HepG2 (cell line): Measurements from ENCODE around the gene CYP19A1.

Experiments used
- CTCF ChIP-seq: sonication (generic); formaldehyde crosslinking; IDR thresholded peaks from 2 replicates; pipeline ENCODE4 v1.5.0; 2020; ENCODE audit warnings: mild to moderate bottlenecking, missing genetic modification reagents, moderate library complexity
- DPF2 ChIP-seq: sonication (generic); formaldehyde crosslinking; IDR thresholded peaks from 2 replicates; pipeline ENCODE4 v1.4.0; 2020; ENCODE audit warnings: mild to moderate bottlenecking, low read depth, missing genetic modification reagents, borderline replicate concordance
- EP300 ChIP-seq, 3 experiments: sonication (generic) in 1 of 3; formaldehyde crosslinking in 1 of 3; IDR thresholded peaks; 2 replicates each; pipeline versions ENCODE4 v1.5.1 to v1.6.1; 2011 to 2020; ENCODE audit warnings: low read depth in 2 of 3, low read length in 2 of 3, borderline replicate concordance in 1 of 3, improper control_type of control experiment in 1 of 3, mild to moderate bottlenecking in 1 of 3, missing genetic modification reagents in 1 of 3, moderate library complexity in 1 of 3
- EZH2 ChIP-seq: conservative IDR thresholded peaks from 2 replicates; pipeline ENCODE4 v1.6.1; 2012; ENCODE audit warnings: mild to moderate bottlenecking, low read depth, low read length, moderate library complexity
- GFI1 ChIP-seq: sonication (generic); formaldehyde crosslinking; IDR thresholded peaks from 2 replicates; pipeline ENCODE4 v1.5.0; 2020; ENCODE audit warnings: missing genetic modification reagents, mild to moderate bottlenecking, borderline replicate concordance
- POLR2G ChIP-seq: fragments of 200-400 bp; formaldehyde crosslinking; IDR thresholded peaks from 2 replicates; pipeline ENCODE4 v1.6.1; 2018; ENCODE audit warnings: mild to moderate bottlenecking, low read depth, low read length, moderate library complexity
- RNF219 ChIP-seq: sonication (generic); formaldehyde crosslinking; IDR thresholded peaks from 2 replicates; pipeline ENCODE4 v1.5.0; 2020; ENCODE audit warnings: mild to moderate bottlenecking, missing genetic modification reagents
- TARDBP ChIP-seq: sonication (generic); formaldehyde crosslinking; IDR thresholded peaks from 2 replicates; pipeline ENCODE4 v1.8.0; 2022; ENCODE audit warnings: mild to moderate bottlenecking, missing genetic modification reagents
- ZNF354B ChIP-seq: sonication (generic); formaldehyde crosslinking; IDR thresholded peaks from 2 replicates; pipeline ENCODE4 v1.8.0; 2022; ENCODE audit warnings: mild to moderate bottlenecking, missing genetic modification reagents
- ZNF570 ChIP-seq: sonication (generic); formaldehyde crosslinking; IDR thresholded peaks from 2 replicates; pipeline ENCODE4 v1.4.0; 2020; ENCODE audit warnings: mild to moderate bottlenecking, missing genetic modification reagents, borderline replicate concordance

DNA sequence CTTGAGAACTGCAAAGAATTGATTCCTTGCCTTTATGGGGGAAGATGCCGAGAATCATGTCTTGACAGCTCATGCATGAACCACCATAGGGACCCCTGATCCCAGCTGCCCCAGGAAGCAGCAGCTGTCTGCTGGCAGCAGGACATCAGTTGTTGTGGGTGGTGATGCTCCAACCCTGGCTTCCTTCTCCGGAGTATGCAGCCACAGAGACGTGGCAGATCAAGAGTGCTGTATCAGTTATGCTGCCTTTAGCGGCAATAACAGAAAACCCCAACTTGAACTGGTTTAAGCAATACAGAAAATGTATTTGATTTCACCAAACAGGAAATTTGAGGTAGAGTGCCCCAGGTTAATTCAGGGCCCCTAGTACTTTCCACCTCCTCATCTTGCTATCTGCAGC, 151.5 kb downstream of the CYP19A1 start:
- TF ChIP-seq RNF219 (CRISPR knock-in tag) (no peak), CTCF (CRISPR knock-in tag) (no peak), EP300 (IDR thresholded peaks at IDR 0.05; ENCODE audit: low read depth in 2 of 2, low read length in 2 of 2) (no peak), EP300 (CRISPR knock-in tag; IDR thresholded peaks at IDR 0.05; ENCODE audit: borderline replicate concordance) (no peak), POLR2G (no peak), DPF2 (CRISPR knock-in tag) (no peak), GFI1 (CRISPR knock-in tag) (no peak), TARDBP (CRISPR knock-in tag) (no peak), ZNF570 (CRISPR knock-in tag) (no peak), ZNF354B (no peak), EZH2 (no peak)
